HG02678 (cell line): Measurements from ENCODE around the gene CNOT9.

Source experiments
- ATAC-seq: cut with Tn5 transposase; IDR thresholded peaks from one replicate; pipeline ENCODE4 v1.9.1; 2021; ENCODE audit warnings: mild to moderate bottlenecking, moderate library complexity; ENCODE audit not compliant: unreplicated experiment

Gene CNOT9

DNA sequence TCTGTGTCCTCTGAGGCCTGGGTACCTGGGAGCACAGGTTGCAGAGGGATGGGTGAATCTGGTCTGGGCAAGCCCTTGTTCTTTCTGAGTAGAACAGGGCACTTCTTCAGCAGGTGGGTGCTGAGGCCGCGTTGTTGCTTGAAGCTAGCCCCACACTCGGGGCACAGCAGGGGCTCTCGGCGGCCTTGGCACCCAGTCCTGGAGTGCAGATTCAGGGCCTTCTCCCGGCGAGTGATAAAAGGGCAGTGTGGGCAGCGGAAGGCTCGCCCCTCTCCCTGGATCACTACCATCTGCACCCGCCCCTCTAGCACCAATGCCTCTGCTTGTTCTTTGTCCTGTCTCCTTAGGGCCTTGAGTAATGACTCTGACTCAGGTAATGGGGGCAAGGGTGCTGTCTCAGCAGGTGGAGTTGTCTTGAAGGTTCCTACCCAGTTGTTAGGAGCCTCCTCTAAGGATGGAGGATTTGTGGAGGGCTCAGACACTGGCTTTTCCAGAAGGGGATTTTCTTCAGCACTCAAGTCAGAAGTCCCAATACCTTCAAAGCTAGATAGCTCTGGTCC, 75.2 kb downstream of the CNOT9 start:
- ATAC-seq = no peak

- ATAC-seq = no peak
Measured at GRCh38 chr2:218644721-218645120, 76.1 kb downstream of the CNOT9 start.

- ATAC-seq = no peak
Measured at GRCh38 chr2:218645126-218645525, 76.5 kb downstream of the CNOT9 start.
